Measurements from ENCODE around the gene UBA1.

UBA1 gene

DNA sequence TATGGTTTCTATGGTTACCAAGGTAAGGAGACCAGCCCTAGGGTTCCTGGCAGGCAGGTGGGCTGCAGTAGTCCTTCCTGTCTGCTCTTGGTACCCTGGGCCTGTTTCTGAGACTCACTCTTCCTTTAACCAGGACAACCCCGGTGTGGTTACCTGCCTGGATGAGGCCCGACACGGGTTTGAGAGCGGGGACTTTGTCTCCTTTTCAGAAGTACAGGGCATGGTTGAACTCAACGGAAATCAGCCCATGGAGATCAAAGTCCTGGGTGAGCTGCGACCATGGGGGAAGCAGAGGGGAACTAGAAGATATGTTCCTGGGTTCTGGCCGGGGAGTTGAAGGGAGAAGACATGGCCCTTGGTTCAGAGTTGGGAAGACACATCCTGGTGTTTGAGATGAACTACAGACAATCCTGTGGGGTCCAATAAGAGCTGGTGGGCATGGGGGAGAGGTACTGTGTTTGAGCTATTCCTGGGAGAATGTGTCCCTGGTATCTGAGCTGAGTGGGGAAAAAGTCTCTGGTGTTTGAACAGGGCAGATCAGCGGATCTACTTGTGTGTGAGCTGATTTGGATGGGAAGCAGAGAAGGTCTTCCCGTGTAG is 7.8 kb downstream of the UBA1 start:
- TF ChIP-seq, protein P1, sequence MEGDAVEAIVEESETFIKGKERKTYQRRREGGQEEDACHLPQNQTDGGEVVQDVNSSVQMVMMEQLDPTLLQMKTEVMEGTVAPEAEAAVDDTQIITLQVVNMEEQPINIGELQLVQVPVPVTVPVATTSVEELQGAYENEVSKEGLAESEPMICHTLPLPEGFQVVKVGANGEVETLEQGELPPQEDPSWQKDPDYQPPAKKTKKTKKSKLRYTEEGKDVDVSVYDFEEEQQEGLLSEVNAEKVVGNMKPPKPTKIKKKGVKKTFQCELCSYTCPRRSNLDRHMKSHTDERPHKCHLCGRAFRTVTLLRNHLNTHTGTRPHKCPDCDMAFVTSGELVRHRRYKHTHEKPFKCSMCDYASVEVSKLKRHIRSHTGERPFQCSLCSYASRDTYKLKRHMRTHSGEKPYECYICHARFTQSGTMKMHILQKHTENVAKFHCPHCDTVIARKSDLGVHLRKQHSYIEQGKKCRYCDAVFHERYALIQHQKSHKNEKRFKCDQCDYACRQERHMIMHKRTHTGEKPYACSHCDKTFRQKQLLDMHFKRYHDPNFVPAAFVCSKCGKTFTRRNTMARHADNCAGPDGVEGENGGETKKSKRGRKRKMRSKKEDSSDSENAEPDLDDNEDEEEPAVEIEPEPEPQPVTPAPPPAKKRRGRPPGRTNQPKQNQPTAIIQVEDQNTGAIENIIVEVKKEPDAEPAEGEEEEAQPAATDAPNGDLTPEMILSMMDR (IDR thresholded peaks at IDR 0.05; ENCODE audit: control insufficient read depth, extremely low read depth, insufficient read depth) = no peak
- DNase-seq (ENCODE audit: low read depth) = no peak
- H3K4me3 ChIP-seq (ENCODE audit: low read depth, low read length) = no peak overlapping the region

DNA sequence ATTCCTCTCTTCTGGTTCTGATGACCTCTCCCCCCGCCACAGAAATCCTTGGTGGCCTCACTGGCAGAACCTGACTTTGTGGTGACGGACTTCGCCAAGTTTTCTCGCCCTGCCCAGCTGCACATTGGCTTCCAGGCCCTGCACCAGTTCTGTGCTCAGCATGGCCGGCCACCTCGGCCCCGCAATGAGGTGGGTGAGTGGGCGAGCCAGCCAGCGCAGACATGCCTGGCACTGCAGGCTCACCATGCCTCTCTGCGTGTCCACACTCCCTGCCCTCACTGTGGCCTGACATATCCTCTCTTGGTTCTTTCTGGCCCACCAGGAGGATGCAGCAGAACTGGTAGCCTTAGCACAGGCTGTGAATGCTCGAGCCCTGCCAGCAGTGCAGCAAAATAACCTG is 8.7 kb downstream of the UBA1 start:
- TF ChIP-seq, protein P1 (IDR thresholded peaks at IDR 0.05; ENCODE audit: control insufficient read depth, extremely low read depth, insufficient read depth) = no peak
- H3K4me3 ChIP-seq (ENCODE audit: low read depth, low read length) = no peak overlapping the region
- no peak for DNase-seq (ENCODE audit: low read depth)

DNA sequence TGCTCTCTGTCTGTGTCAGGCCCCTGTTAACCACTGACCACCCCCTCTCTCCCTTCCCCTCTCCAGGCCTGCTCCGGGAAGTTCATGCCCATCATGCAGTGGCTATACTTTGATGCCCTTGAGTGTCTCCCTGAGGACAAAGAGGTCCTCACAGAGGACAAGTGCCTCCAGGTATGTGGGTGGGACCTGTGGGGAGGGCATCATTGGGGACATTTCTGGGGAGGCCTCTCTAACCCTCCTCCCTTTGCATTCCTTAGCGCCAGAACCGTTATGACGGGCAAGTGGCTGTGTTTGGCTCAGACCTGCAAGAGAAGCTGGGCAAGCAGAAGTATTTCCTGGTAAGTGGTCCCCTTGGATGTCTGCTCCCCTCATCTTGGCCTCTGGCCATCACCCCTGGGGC is 9.2 kb downstream of the UBA1 start:
- no peak for DNase-seq (ENCODE audit: low read depth)
- H3K4me3 ChIP-seq (ENCODE audit: low read depth, low read length) = no peak overlapping the region
- TF ChIP-seq, protein P1 (IDR thresholded peaks at IDR 0.05; ENCODE audit: control insufficient read depth, extremely low read depth, insufficient read depth) = no peak

DNA sequence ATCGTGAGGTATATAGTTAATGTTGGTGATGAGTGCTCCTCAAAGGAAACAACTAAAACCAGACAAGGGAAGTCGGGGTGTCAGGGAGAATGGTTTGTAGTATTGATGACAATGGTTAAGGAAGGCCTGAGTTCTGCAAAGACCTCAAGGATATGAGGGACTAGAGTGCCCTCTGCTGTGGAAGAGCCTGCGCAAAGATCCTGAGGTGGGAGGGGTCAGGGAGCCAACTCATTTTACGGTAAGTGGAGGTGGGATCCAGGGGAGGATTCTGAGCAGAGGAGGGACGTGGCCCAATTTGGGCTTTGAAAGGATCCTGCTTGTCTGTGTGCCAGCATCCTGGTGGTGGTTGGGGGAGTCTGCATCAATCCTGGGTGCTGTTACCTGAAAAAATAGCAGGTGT is 11.3 kb downstream of the UBA1 start:
- no peak for DNase-seq (ENCODE audit: low read depth)
- H3K4me3 ChIP-seq (ENCODE audit: low read depth, low read length) = no peak overlapping the region
- TF ChIP-seq, protein P1 (IDR thresholded peaks at IDR 0.05; ENCODE audit: control insufficient read depth, extremely low read depth, insufficient read depth) = no peak

DNA sequence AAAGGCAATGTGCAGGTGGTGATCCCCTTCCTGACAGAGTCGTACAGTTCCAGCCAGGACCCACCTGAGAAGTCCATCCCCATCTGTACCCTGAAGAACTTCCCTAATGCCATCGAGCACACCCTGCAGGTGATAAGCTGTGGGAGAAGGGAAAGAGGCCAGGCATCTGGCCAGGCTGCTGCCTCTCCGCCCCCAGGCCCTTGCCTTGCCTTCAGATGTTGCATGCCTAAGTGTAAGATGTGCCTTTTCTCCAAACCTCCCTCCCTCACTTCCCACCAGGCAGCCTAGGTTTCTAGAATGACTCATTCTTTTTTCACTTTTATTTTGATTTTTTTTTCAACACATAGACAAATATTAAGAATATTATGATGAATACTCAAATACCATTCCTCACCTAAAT is 12.7 kb downstream of the UBA1 start:
- TF ChIP-seq, protein P1 (IDR thresholded peaks at IDR 0.05; ENCODE audit: control insufficient read depth, extremely low read depth, insufficient read depth) = no peak
- DNase-seq (ENCODE audit: low read depth) = no peak

DNA sequence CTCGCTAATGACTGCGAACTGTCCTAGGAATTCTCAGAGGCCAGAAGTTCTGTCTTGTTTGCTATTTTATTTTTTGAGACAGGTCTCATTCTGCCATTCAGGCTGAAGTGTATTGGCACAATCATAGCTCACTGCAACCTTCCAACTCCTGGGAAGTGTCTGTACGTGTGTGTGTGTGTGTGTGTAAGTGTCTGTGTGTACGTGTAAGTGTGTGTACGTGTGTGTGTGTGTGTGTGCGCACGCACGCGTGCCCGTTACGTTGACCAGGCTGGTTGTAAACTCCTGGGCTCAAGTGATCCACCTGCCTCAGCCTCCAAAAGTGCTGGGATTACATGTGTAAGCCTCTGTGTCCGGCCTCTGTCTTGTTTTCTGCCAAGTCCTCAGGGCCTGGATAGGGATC is 14.5 kb downstream of the UBA1 start:
- DNase-seq (ENCODE audit: low read depth) = no peak
- no peak overlapping the region for H3K4me3 ChIP-seq (ENCODE audit: low read depth, low read length)
- TF ChIP-seq, protein P1 (IDR thresholded peaks at IDR 0.05; ENCODE audit: control insufficient read depth, extremely low read depth, insufficient read depth) = no peak

More for the DNA sequence above, 12.7 kb downstream of the UBA1 start:
- H3K4me3 ChIP-seq (ENCODE audit: low read depth, low read length) = no peak overlapping the region
